CD4-positive, alpha-beta T cell (primary cell): ENCODE measurements around the gene LTA4H. TPM values are rescaled to one million over a fixed set of nuclear protein-coding genes. Genes with fewer than 3 reads are reported as not detected.

Experiments
- ATAC-seq: fragments of 200-7000 bp; cut with Tn5 transposase; one replicate; pipeline ENCODE4 v1.10.0; 2022; ENCODE audit warnings: mild to moderate bottlenecking; ENCODE audit not compliant: poor library complexity
- CTCF ChIA-PET: fragments of 350-600 bp; sonication (Branson Sonifier 250); formaldehyde crosslinking; loops from one replicate; lab custom pipeline; 2021; ENCODE audit warnings: antibody characterized with exemption, inconsistent platforms; lab: Charles Lee
- POLR2A ChIA-PET: fragments of 350-600 bp; sonication (Branson Sonifier 250); formaldehyde crosslinking; loops from one replicate; lab custom pipeline; 2021; ENCODE audit warnings: antibody characterized with exemption, inconsistent platforms; lab: Charles Lee
- DNase-seq, 14 experiments: peaks; one replicate each; pipeline ENCODE4 v3.0.0-alpha.2; 2013 to 2020; ENCODE audit warnings: mixed read lengths in 2 of 14
- H3K27ac ChIP-seq, 2 donors: one replicate each; pipeline versions ENCODE4 v1.5.1 to v1.7.0; 2013; ENCODE audit warnings: low read length in 2 of 2, low read depth in 1 of 2, mild to moderate bottlenecking in 1 of 2
- H3K27me3 ChIP-seq, 2 experiments: 1 replicate in 1 of 2; 2 replicates in 1 of 2; pipeline versions ENCODE4 v1.6.1 to v1.7.0; 2013; ENCODE audit warnings: low read length in 2 of 2, control low read depth in 1 of 2, mild to moderate bottlenecking in 1 of 2, moderate library complexity in 1 of 2; ENCODE audit not compliant: insufficient read depth in 2 of 2, control insufficient read depth in 1 of 2
- H3K36me3 ChIP-seq: one replicate; pipeline ENCODE4 v1.6.1; 2013; ENCODE audit warnings: low read length, control low read depth; ENCODE audit not compliant: insufficient read depth
- H3K4me1 ChIP-seq: one replicate; pipeline ENCODE4 v1.6.1; 2013; ENCODE audit warnings: low read length, control low read depth; ENCODE audit not compliant: insufficient read depth
- H3K4me3 ChIP-seq: one replicate; pipeline ENCODE4 v1.5.1; 2013; ENCODE audit warnings: mild to moderate bottlenecking, low read length, moderate library complexity
- H3K9me3 ChIP-seq, 2 experiments: 1 replicate in 1 of 2; 2 replicates in 1 of 2; pipeline versions ENCODE4 v1.6.1 to v1.7.0; 2013; ENCODE audit warnings: low read length in 2 of 2, mild to moderate bottlenecking in 2 of 2, control low read depth in 1 of 2, moderate library complexity in 1 of 2; ENCODE audit not compliant: control insufficient read depth in 1 of 2, insufficient read depth in 1 of 2
- H3K27ac Mint-ChIP-seq: one replicate; pipeline ENCODE4 v1.8.0; 2020; ENCODE audit warnings: mixed read lengths
- H3K27me3 Mint-ChIP-seq: one replicate; pipeline ENCODE4 v1.8.0; 2021; ENCODE audit warnings: mixed read lengths
- H3K36me3 Mint-ChIP-seq: one replicate; pipeline ENCODE4 v1.8.0; 2021; ENCODE audit warnings: low read depth, mixed read lengths
- H3K4me1 Mint-ChIP-seq: one replicate; pipeline ENCODE4 v1.8.0; 2021; ENCODE audit warnings: low read depth, mixed read lengths
- H3K4me3 Mint-ChIP-seq: one replicate; pipeline ENCODE4 v1.8.0; 2020; ENCODE audit warnings: mild to moderate bottlenecking, mixed read lengths
- H3K9me3 Mint-ChIP-seq: one replicate; pipeline ENCODE4 v1.8.0; 2020; ENCODE audit warnings: mixed read lengths
- intact Hi-C, 2 experiments: fragments of 100-400 bp; cut with DNase I in 1 of 2; cut with micrococcal nuclease in 1 of 2; formaldehyde crosslinking; loops; one replicate each; pipeline versions ENCODE4 v1.15.1 to v1.9.0; 2023 to 2025; cut with DNase I, micrococcal nuclease
- total RNA-seq, 174 experiments: library from RNA in 2 of 174; stranded (reverse) in 2 of 174; gene quantifications; one replicate each; pipeline ENCODE4 v1.2.3 and lab custom pipeline; 2021 to 2026
- TF ChIP-seq, protein P1 (sequence below): fragments of 200-600 bp; IDR thresholded peaks from one replicate; pipeline ENCODE4 v1.8.0; 2022; ENCODE audit warnings: antibody characterized with exemption, mild to moderate bottlenecking

Gene LTA4H
- total RNA-seq, 2 experiments from 2014 or later: 43.0 to 44.0 TPM

DNA sequence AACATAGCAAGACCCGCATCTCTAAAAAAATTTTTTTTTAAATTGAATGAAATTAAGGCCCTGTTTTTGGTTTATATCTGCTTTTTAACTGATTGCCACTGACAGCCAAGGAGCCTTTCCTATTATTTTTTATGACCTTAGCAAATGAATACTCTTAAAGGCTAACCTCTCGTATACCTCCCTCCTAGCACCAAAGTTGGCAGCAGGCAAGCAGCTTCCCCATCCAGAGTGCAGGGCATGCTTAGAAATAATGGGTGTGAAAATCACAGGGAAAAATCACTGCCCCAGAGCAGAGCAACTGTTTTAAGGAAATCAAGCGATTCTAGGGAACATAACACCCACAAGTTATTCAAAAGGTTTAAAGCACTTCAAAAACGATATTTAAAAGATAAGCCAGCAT, 59.9 kb downstream of the LTA4H start:
- no peak overlapping the region for H3K27ac Mint-ChIP-seq
- no peak overlapping the region for H3K27ac ChIP-seq
- ChIA-PET POLR2A (no interaction called here), CTCF (no interaction called here)
- no peaks in the 10 kb centered on the region for H3K36me3 ChIP-seq
- H3K4me3 ChIP-seq: no peak overlapping the region
- TF ChIP-seq, protein P1, sequence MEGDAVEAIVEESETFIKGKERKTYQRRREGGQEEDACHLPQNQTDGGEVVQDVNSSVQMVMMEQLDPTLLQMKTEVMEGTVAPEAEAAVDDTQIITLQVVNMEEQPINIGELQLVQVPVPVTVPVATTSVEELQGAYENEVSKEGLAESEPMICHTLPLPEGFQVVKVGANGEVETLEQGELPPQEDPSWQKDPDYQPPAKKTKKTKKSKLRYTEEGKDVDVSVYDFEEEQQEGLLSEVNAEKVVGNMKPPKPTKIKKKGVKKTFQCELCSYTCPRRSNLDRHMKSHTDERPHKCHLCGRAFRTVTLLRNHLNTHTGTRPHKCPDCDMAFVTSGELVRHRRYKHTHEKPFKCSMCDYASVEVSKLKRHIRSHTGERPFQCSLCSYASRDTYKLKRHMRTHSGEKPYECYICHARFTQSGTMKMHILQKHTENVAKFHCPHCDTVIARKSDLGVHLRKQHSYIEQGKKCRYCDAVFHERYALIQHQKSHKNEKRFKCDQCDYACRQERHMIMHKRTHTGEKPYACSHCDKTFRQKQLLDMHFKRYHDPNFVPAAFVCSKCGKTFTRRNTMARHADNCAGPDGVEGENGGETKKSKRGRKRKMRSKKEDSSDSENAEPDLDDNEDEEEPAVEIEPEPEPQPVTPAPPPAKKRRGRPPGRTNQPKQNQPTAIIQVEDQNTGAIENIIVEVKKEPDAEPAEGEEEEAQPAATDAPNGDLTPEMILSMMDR: no peak
- H3K9me3 Mint-ChIP-seq: no peaks in the 10 kb centered on the region
- no peaks in the 10 kb centered on the region for H3K4me1 ChIP-seq
- no peaks in the 10 kb centered on the region for H3K27me3 Mint-ChIP-seq
- H3K4me1 Mint-ChIP-seq: no peaks in the 10 kb centered on the region
- no peak overlapping the region for H3K4me3 Mint-ChIP-seq
- no peaks in the 10 kb centered on the region for H3K27me3 ChIP-seq
- ATAC-seq (no peak), DNase-seq (no peak)
- no peaks in the 10 kb centered on the region for H3K9me3 ChIP-seq
- no peaks in the 10 kb centered on the region for H3K36me3 Mint-ChIP-seq
- intact Hi-C loops: no loop called here

DNA sequence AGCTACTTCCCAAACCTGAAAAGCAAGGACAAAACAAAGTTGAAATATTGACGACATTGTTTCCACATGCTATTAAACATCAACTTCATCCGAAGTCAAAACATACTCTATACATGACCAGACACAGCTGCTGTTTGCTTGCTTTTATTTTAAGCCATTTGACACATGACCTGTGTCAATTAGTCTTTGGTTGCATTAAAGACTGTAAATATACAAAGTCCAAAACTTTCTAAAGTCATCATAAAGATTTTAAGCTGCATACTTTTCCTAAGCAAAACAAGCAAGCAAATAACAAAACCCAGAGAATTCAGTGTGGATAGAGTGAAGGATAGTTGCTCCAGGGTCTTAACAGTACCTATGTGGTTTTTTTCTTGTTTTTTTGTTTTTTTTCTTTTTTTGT, 61.0 kb downstream of the LTA4H start:
- ATAC-seq (no peak), DNase-seq (no peak)
- H3K9me3 ChIP-seq: no peaks in the 10 kb centered on the region
- no peaks in the 10 kb centered on the region for H3K4me1 Mint-ChIP-seq
- CTCF ChIA-PET: no interaction called here
- no peaks in the 10 kb centered on the region for H3K27me3 ChIP-seq
- no peak overlapping the region for H3K4me3 ChIP-seq
- H3K9me3 Mint-ChIP-seq: no peaks in the 10 kb centered on the region
- H3K36me3 Mint-ChIP-seq: no peaks in the 10 kb centered on the region
- TF ChIP-seq, protein P1: no peak
- H3K36me3 ChIP-seq: no peaks in the 10 kb centered on the region
- POLR2A ChIA-PET: no interaction called here
- H3K4me1 ChIP-seq: no peaks in the 10 kb centered on the region
- no peaks in the 10 kb centered on the region for H3K27me3 Mint-ChIP-seq
- no peak overlapping the region for H3K27ac Mint-ChIP-seq
- no peak overlapping the region for H3K27ac ChIP-seq
- intact Hi-C loops: no loop called here
- no peak overlapping the region for H3K4me3 Mint-ChIP-seq

DNA sequence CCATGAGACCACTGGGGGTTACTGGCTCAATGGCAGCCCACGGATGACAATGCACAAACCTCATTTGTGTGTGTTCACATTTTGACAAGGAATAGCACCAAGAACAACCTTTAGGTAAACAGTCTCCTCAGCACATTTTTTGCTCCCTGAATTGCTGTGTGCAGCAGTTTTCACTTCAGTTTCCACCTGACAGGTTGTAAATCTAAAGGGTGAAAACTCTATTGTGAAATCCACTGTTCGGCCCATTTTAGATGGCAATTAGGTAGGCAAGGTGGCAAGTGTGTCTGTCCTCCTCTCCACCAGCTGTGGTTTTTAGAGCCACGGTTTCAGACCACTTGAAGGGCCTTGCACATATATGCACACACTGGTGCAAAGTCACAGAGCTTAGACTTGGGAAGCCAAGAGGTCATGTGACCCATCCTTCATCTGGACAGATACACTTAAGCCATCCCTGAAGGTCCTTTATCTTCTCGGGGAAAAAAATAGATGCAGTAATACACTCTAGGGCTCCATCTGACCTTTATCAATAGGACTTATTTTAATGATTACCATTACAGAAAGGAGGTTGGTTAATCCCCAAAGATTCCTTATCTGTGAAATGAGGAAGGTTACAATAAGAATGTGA, 62.4 kb downstream of the LTA4H start:
- POLR2A ChIA-PET: no interaction called here
- H3K9me3 Mint-ChIP-seq: no peaks in the 10 kb centered on the region

More for the DNA sequence above, 62.4 kb downstream of the LTA4H start:
- intact Hi-C loops: no loop called here
- no peaks in the 10 kb centered on the region for H3K36me3 ChIP-seq
- ATAC-seq (no peak), DNase-seq (no peak)
- no peak overlapping the region for H3K4me3 Mint-ChIP-seq
- H3K9me3 ChIP-seq: no peaks in the 10 kb centered on the region
- H3K27ac ChIP-seq: no peak overlapping the region
- no peaks in the 10 kb centered on the region for H3K4me1 Mint-ChIP-seq
- no peak overlapping the region for H3K4me3 ChIP-seq
- H3K27me3 Mint-ChIP-seq: no peaks in the 10 kb centered on the region
- CTCF ChIA-PET: no interaction called here
- H3K4me1 ChIP-seq: no peaks in the 10 kb centered on the region
- TF ChIP-seq, protein P1: no peak
- no peaks in the 10 kb centered on the region for H3K27me3 ChIP-seq
- no peak overlapping the region for H3K27ac Mint-ChIP-seq
- H3K36me3 Mint-ChIP-seq: peaks cover 5% of the 10 kb centered on the region
